Osteocyte (in vitro differentiated cells): ENCODE data around the gene KRT23. TPM values are rescaled to one million over a fixed set of nuclear protein-coding genes. Genes with fewer than 3 reads are reported as not detected.

Source experiments
- DNase-seq: peaks from one replicate; pipeline ENCODE4 v3.0.0; 2021; ENCODE audit warnings: mixed read lengths; ENCODE audit not compliant: unreplicated experiment; ENCODE audit errors: extremely low spot score
- H3K27ac Mint-ChIP-seq: one replicate; pipeline ENCODE4 v1.8.0; 2021; ENCODE audit warnings: mild to moderate bottlenecking, mixed read lengths; ENCODE audit not compliant: unreplicated experiment
- H3K27me3 Mint-ChIP-seq: one replicate; pipeline ENCODE4 v1.8.0; 2021; ENCODE audit warnings: mixed read lengths; ENCODE audit not compliant: unreplicated experiment
- H3K36me3 Mint-ChIP-seq: one replicate; pipeline ENCODE4 v1.8.0; 2021; ENCODE audit warnings: mixed read lengths; ENCODE audit not compliant: unreplicated experiment
- H3K4me1 Mint-ChIP-seq: one replicate; pipeline ENCODE4 v1.8.0; 2021; ENCODE audit warnings: mixed read lengths; ENCODE audit not compliant: unreplicated experiment
- H3K4me3 Mint-ChIP-seq: one replicate; pipeline ENCODE4 v1.8.0; 2021; ENCODE audit warnings: mild to moderate bottlenecking, moderate library complexity, mixed read lengths; ENCODE audit not compliant: unreplicated experiment
- H3K9me3 Mint-ChIP-seq: one replicate; pipeline ENCODE4 v1.8.0; 2021; ENCODE audit warnings: mixed read lengths; ENCODE audit not compliant: unreplicated experiment
- CTCF ChIP-seq: fragments of 200-600 bp; sonication (generic); IDR thresholded peaks from 2 replicates; pipeline ENCODE4 v1.5.0; 2021; ENCODE audit warnings: antibody characterized with exemption, mild to moderate bottlenecking, moderate library complexity
- total RNA-seq: library from RNA; stranded (reverse); gene quantifications from 2 replicates; pipeline ENCODE4 v1.2.1, GENCODE V29; 2021

Gene KRT23
- total RNA-seq, 1 donor from 2014 or later: not detected

DNA sequence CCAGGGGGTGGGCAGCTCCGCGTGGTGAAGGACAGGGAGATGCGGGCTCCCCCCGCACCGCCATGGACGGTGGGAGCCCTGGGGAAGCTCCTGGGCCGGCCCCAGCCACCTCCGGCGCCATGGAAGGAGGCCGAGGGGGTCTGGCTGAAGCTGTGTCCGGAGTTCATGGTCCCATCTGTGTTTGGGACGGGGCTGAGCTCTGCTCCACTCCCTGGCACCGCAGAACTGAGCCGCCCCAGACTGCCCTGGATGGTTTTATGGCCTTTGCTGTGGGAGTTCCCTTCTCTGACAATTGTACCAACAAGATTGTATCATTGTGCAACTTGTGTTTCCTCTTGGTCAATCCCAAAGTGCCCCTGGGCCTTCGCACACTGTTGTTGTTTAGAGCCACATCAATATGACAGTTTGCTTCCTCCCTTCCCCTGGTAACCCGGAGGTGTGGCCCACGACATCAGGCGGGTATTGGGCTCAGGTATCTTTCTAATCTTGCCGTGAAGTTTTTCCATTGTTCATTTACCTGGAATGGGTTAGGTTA lies 942 bp downstream of the KRT23 start:
- Mint-ChIP-seq H3K27me3 (no peaks in the 10 kb centered on the region), H3K4me1 (peaks cover 6% of the 10 kb centered on the region), H3K36me3 (no peaks in the 10 kb centered on the region), H3K9me3 (no peaks in the 10 kb centered on the region), H3K4me3 (no peak overlapping the region), H3K27ac (no peak overlapping the region)
- no peak for TF ChIP-seq CTCF
- no peak for DNase-seq

GRCh38 chr17:40935624-40936023 lies 1.8 kb downstream of the KRT23 start:
- no peaks in the 10 kb centered on the region for H3K9me3 Mint-ChIP-seq
- H3K27ac Mint-ChIP-seq: no peak overlapping the region
- H3K36me3 Mint-ChIP-seq: no peaks in the 10 kb centered on the region
- no peak for TF ChIP-seq CTCF
- no peak for DNase-seq
- H3K27me3 Mint-ChIP-seq: no peaks in the 10 kb centered on the region
- peaks cover 6% of the 10 kb centered on the region for H3K4me1 Mint-ChIP-seq
- no peak overlapping the region for H3K4me3 Mint-ChIP-seq

- Mint-ChIP-seq H3K4me3 (no peak overlapping the region), H3K27me3 (no peaks in the 10 kb centered on the region), H3K27ac (no peak overlapping the region), H3K36me3 (no peaks in the 10 kb centered on the region), H3K4me1 (peaks cover 5% of the 10 kb centered on the region), H3K9me3 (no peaks in the 10 kb centered on the region)
- DNase-seq: no peak
- no peak for TF ChIP-seq CTCF
Measured at GRCh38 chr17:40932608-40933007, 4.8 kb downstream of the KRT23 start.

GRCh38 chr17:40931311-40931710 lies 6.1 kb downstream of the KRT23 start:
- H3K9me3 Mint-ChIP-seq: no peaks in the 10 kb centered on the region
- no peak for TF ChIP-seq CTCF
- no peak for DNase-seq
- no peaks in the 10 kb centered on the region for H3K4me1 Mint-ChIP-seq
- no peaks in the 10 kb centered on the region for H3K36me3 Mint-ChIP-seq
- no peaks in the 10 kb centered on the region for H3K27me3 Mint-ChIP-seq
- H3K27ac Mint-ChIP-seq: no peak overlapping the region
- no peak overlapping the region for H3K4me3 Mint-ChIP-seq

- Mint-ChIP-seq H3K4me1 (peaks cover 8% of the 10 kb centered on the region), H3K27me3 (no peaks in the 10 kb centered on the region), H3K4me3 (no peak overlapping the region), H3K36me3 (no peaks in the 10 kb centered on the region), H3K27ac (no peak overlapping the region), H3K9me3 (no peaks in the 10 kb centered on the region)
- no peak for TF ChIP-seq CTCF
- DNase-seq: no peak
Measured at GRCh38 chr17:40926341-40926740, 11.1 kb downstream of the KRT23 start.
